GM12878 (cell line): ENCODE measurements around the gene NPL. TPM values are rescaled to one million over a fixed set of nuclear protein-coding genes. Genes with fewer than 3 reads are reported as not detected.

Source experiments
- ATAC-seq: fragments of 200-7000 bp; cut with Tn5 transposase; 3 replicates; pipeline ENCODE4 v1.9.1; 2020; ENCODE audit warnings: mild to moderate bottlenecking, moderate library complexity
- BruUV-seq: library from RNA; stranded (reverse); fragments of 400-500 nt; replicated peaks from 2 replicates; lab custom pipeline; 2021; lab: Mats Ljungman, UMichigan
- CTCF ChIA-PET: fragments of 300-600 bp; sonication (Branson Sonifier 250); formaldehyde crosslinking; extraction: SDS; loops from one replicate; lab custom pipeline; 2021; ENCODE audit warnings: inconsistent platforms; lab: Yijun Ruan, JAX
- POLR2A ChIA-PET: fragments of 350-600 bp; formaldehyde crosslinking; extraction: SDS; loops from one replicate; lab custom pipeline; 2021; ENCODE audit warnings: inconsistent platforms; lab: Charles Lee
- RAD21 ChIA-PET: fragments of 300-600 bp; sonication (Branson Sonifier 250); formaldehyde crosslinking; loops from one replicate; lab custom pipeline; 2023; ENCODE audit warnings: antibody characterized with exemption; ENCODE audit not compliant: unreplicated experiment; lab: Charles Lee
- SMC1A ChIA-PET: fragments of 300-600 bp; sonication (Branson Sonifier 250); formaldehyde crosslinking; loops from one replicate; lab custom pipeline; 2023; ENCODE audit not compliant: unreplicated experiment, uncharacterized antibody; lab: Charles Lee
- DNase-seq: peaks from one replicate; pipeline ENCODE4 v3.0.0-alpha.2; 2011; ENCODE audit warnings: low read depth, low spot score
- FAIRE-seq: peaks from 3 replicates; lab custom pipeline; 2011; peaks lifted over from hg19 to GRCh38; lab: Jason Lieb, UNC
- H2AFZ ChIP-seq: 2 replicates; pipeline ENCODE4 v1.6.0; 2011; ENCODE audit warnings: low read depth, low read length, control low read depth; ENCODE audit not compliant: control insufficient read depth
- H3K27ac ChIP-seq: 2 replicates; pipeline ENCODE4 v1.5.1; 2011; ENCODE audit warnings: control low read depth; ENCODE audit not compliant: control insufficient read depth, insufficient read depth
- H3K27me3 ChIP-seq, 2 experiments: replicated peaks in 1 of 2; 2 replicates each; pipeline versions ENCODE4 v1.6.0 to v1.6.1; 2011; ENCODE audit warnings: low read length in 1 of 2; ENCODE audit not compliant: control insufficient read depth in 2 of 2, insufficient read depth in 2 of 2
- H3K36me3 ChIP-seq, 2 experiments: 2 replicates each; pipeline ENCODE4 v1.5.1; 2011; ENCODE audit warnings: low read length in 1 of 2; ENCODE audit not compliant: control insufficient read depth in 2 of 2, insufficient read depth in 2 of 2
- H3K4me1 ChIP-seq: 2 replicates; pipeline ENCODE4 v1.6.1; 2011; ENCODE audit warnings: mild to moderate bottlenecking, low read length, moderate library complexity, mixed read lengths; ENCODE audit not compliant: control insufficient read depth, insufficient read depth
- H3K4me2 ChIP-seq: 2 replicates; pipeline ENCODE4 v1.6.0; 2011; ENCODE audit warnings: control low read depth; ENCODE audit not compliant: control insufficient read depth, insufficient read depth
- H3K4me3 ChIP-seq: fragments of 200-600 bp; sonication (generic); 2 replicates; pipeline ENCODE4 v1.5.1; 2016
- H3K79me2 ChIP-seq: 2 replicates; pipeline ENCODE4 v1.6.0; 2011; ENCODE audit warnings: low read length; ENCODE audit not compliant: control insufficient read depth, insufficient read depth
- H3K9ac ChIP-seq: 2 replicates; pipeline ENCODE4 v1.8.0; 2011; ENCODE audit warnings: low read length, control low read depth, mixed read lengths; ENCODE audit not compliant: control insufficient read depth, insufficient read depth
- H3K9me3 ChIP-seq: replicated peaks from 3 replicates; pipeline ENCODE4 v1.5.1; 2011; ENCODE audit warnings: mild to moderate bottlenecking, low read length; ENCODE audit not compliant: control insufficient read depth, insufficient read depth
- H4K20me1 ChIP-seq: 2 replicates; pipeline ENCODE4 v1.6.0; 2011; ENCODE audit not compliant: control insufficient read depth, insufficient read depth
- BHLHE40 ChIP-seq, 2 experiments: fragments of 450-650 bp in 1 of 2; IDR thresholded peaks; 2 replicates each; pipeline ENCODE4 v1.6.1; 2011 to 2017; ENCODE audit warnings: low read depth in 2 of 2, borderline replicate concordance in 1 of 2, improper control_type of control experiment in 1 of 2, low read length in 1 of 2, mild to moderate bottlenecking in 1 of 2
- HCFC1 ChIP-seq: fragments of 150-350 bp; IDR thresholded peaks from 2 replicates; pipeline ENCODE4 v1.6.1; 2014; ENCODE audit warnings: low read length
- IKZF1 ChIP-seq: fragments of 450-650 bp; conservative IDR thresholded peaks from 2 replicates; pipeline ENCODE4 v1.6.1; 2017; ENCODE audit warnings: antibody characterized with exemption, mild to moderate bottlenecking
- IRF4 ChIP-seq: IDR thresholded peaks from 2 replicates; pipeline ENCODE4 v1.6.1; 2011; ENCODE audit warnings: low read depth, low read length
- JUNB ChIP-seq: IDR thresholded peaks from 2 replicates; pipeline ENCODE4 v1.6.1; 2016; ENCODE audit warnings: antibody characterized with exemption, mild to moderate bottlenecking
- PAX5 ChIP-seq: IDR thresholded peaks from 2 replicates; pipeline ENCODE4 v1.6.1; 2011; ENCODE audit warnings: low read depth, low read length, borderline replicate concordance
- PAX8 ChIP-seq: fragments of 450-650 bp; IDR thresholded peaks from 2 replicates; pipeline ENCODE4 v1.6.1; 2017; ENCODE audit warnings: mild to moderate bottlenecking, moderate library complexity
- SIN3A ChIP-seq: IDR thresholded peaks from 2 replicates; pipeline ENCODE4 v1.6.1; 2012; ENCODE audit warnings: low read depth, low read length, improper control_type of control experiment
- STAT1 ChIP-seq: fragments of 450-650 bp; conservative IDR thresholded peaks from 2 replicates; pipeline ENCODE4 v1.6.1; 2014; ENCODE audit warnings: antibody characterized with exemption, mild to moderate bottlenecking
- STAT3 ChIP-seq: IDR thresholded peaks from 2 replicates; pipeline ENCODE4 v1.6.1; 2011; ENCODE audit warnings: low read depth, low read length, improper control_type of control experiment
- SUZ12 ChIP-seq: fragments of 200-600 bp; sonication (generic); IDR thresholded peaks from one replicate; pipeline ENCODE4 v1.6.1; 2018; ENCODE audit warnings: antibody characterized with exemption, mild to moderate bottlenecking; ENCODE audit not compliant: unreplicated experiment
- YY1 ChIP-seq: IDR thresholded peaks from 2 replicates; pipeline ENCODE4 v1.6.1; 2011; ENCODE audit warnings: low read depth, mild to moderate bottlenecking, low read length
- ZNF24 ChIP-seq: fragments of 450-650 bp; IDR thresholded peaks from 2 replicates; pipeline ENCODE4 v1.6.1; 2017; ENCODE audit warnings: antibody characterized with exemption, mild to moderate bottlenecking
- ZNF274 ChIP-seq: IDR thresholded peaks from one replicate; pipeline ENCODE4 v1.8.0; 2011; ENCODE audit not compliant: insufficient read length, insufficient read depth
- ZNF384 ChIP-seq: IDR thresholded peaks from 2 replicates; pipeline ENCODE4 v1.6.1; 2012; ENCODE audit warnings: low read depth, mild to moderate bottlenecking, low read length, improper control_type of control experiment, borderline replicate concordance
- WGBS: methylation state at CpG from one replicate; pipeline ENCODE4 v1.1.6; 2016; ENCODE audit warnings: low lambda C conversion rate; ENCODE audit not compliant: insufficient replicate concordance, insufficient coverage; ENCODE audit errors: missing lambda C conversion rate; 5-methylcytosine and 5-hydroxymethylcytosine counted together
- in situ Hi-C: fragments of 300-500 bp; cut with MboI; formaldehyde crosslinking; loops from 9 replicates; pipeline ENCODE4 v1.14.3; 2018; ENCODE audit warnings: mixed read lengths
- intact Hi-C: fragments of 100-400 bp; cut with micrococcal nuclease; formaldehyde crosslinking; loops from one replicate; pipeline ENCODE4 v1.14.2; 2022; ENCODE audit not compliant: unreplicated experiment
- polyA plus RNA-seq, 11 experiments: library from polyadenylated mRNA; depleted of rRNA in 4 of 11; unstranded in 6 of 11; stranded (reverse) in 5 of 11; fragments of >200 nt; fragmentation: Nextera tagmentation in 4 of 11; fragmentation: Illumina TruSeq in 1 of 11; extraction: Ambion mirVana in 4 of 11; extraction: Trizol in 1 of 11; gene quantifications; 1 replicate in 1 of 11; 2 replicates in 10 of 11; pipeline versions ENCODE4 v1.2.1 to v1.2.3, GENCODE V29; 2011 to 2016; ENCODE audit warnings: inconsistent platforms in 2 of 11, missing spikeins in 2 of 11, low read depth in 1 of 11
- total RNA-seq, 4 experiments: library from RNA; depleted of rRNA in 3 of 4; stranded (reverse); fragments of >200 nt in 3 of 4; fragmentation: Illumina TruSeq in 1 of 4; extraction: Trizol in 1 of 4; gene quantifications; 2 replicates each; pipeline versions ENCODE4 v1.2.1 to v1.2.3, GENCODE V29; 2013 to 2021
- TF ChIP-seq, protein P1 (sequence below): IDR thresholded peaks from 2 replicates; pipeline ENCODE4 v1.6.1; 2011; ENCODE audit warnings: mild to moderate bottlenecking, low read depth, low read length, moderate library complexity; ENCODE audit not compliant: insufficient replicate concordance
- TF ChIP-seq, protein P2 (sequence below): IDR thresholded peaks from 2 replicates; pipeline ENCODE4 v1.6.1; 2011; ENCODE audit warnings: borderline replicate concordance, low read depth, mild to moderate bottlenecking, moderate library complexity, low read length; ENCODE audit not compliant: insufficient read depth, poor library complexity, severe bottlenecking

The NPL gene
- total and polyA plus RNA-seq, 10 of the 15 experiments (the other 5 are each of a cell fraction or from before 2014, with no cell fraction given) = 5.3 to 19.2 (median 10.0) TPM

DNA sequence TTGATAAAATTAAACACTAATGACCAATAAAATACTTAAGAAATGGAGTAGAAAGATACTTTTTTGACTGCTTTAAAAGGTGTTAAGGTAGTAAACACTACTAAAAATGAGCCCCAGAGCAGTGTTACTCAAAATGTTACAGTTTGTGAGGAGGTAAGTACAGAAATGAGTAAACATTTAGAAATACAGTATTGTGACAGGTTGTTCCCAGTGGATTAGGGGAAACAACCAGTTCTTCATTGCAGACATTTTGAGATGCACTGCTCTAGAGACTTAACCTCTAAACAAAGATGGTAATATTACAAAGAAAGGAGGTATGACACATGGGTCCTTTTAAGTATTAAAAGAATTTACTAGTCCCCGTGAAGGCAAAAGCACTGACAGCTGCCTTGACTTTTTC lies 62.3 kb downstream of the NPL start:
- Histone ChIP-seq H3K9ac (no peak overlapping the region), H3K27ac (no peak overlapping the region), H3K79me2 (peaks cover 42% of the 10 kb centered on the region), H3K4me2 (no peak overlapping the region), H4K20me1 (peaks cover 8% of the 10 kb centered on the region), H3K36me3 (peaks cover 13 to 55% of the 10 kb centered on the region in 2 experiments), H3K9me3 (no peaks in the 10 kb centered on the region), H3K4me1 (peaks cover 8% of the 10 kb centered on the region), H3K27me3 (no peaks in the 10 kb centered on the region), H2AFZ (no peak overlapping the region), H3K4me3 (no peak overlapping the region)
- intact Hi-C loops (no loop called here), in situ Hi-C loops (loop anchor here (5.0 kb wide), 1 partner anchor 35 kb away; no protein-coding TSS in a partner anchor)
- ChIA-PET CTCF (no interaction called here), SMC1A (no interaction called here), POLR2A (no interaction called here), RAD21 (no interaction called here)
- 4% methylated on average over 1 of the region's 1 CpG for WGBS
- DNase-seq = no peak
- FAIRE-seq = no peak
- no TSS peak for BruUV-seq
- TF ChIP-seq STAT1 (no peak), JUNB (peak; percentile 68), IRF4 (peak; percentile 39; the same call in 1 of the 2 replicates), SIN3A (no peak)
- peak; percentile 25; the same call in 2 of the 3 replicates for ATAC-seq

DNA sequence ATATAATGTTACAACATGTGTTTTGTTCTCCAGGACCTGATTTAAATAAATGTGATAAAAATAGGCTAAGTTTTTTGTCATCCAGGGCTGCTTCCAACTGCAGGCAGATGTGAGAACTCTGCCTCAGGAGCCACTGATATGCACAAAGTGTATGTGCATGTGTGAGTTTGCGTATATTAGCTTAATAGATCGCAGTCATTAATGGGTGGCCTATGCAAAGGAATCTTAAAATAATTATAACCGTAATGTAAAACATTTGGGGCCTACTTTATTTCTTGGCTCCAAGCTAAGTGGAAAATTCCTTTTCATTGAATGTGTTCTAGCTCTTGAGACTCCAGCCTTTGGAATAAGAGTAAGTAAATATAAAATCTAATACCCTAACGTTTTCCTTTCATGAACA lies 66.3 kb downstream of the NPL start:
- no peak overlapping the region for H3K9ac ChIP-seq
- no peak overlapping the region for H2AFZ ChIP-seq
- H3K27me3 ChIP-seq = no peaks in the 10 kb centered on the region
- peaks cover 1% of the 10 kb centered on the region for H3K79me2 ChIP-seq
- in situ Hi-C loops = no loop called here
- FAIRE-seq = no peak
- ChIA-PET POLR2A (interaction anchor here (0.5 kb wide), 1 partner anchor 9 kb away, joined by 3 read pairs; no protein-coding TSS in a partner anchor), RAD21 (no interaction called here), CTCF (no interaction called here), SMC1A (interaction anchor here (0.7 kb wide), 1 partner anchor 54 kb away, joined by 3 read pairs; no protein-coding TSS in a partner anchor)
- no peaks in the 10 kb centered on the region for H3K4me1 ChIP-seq
- no peak overlapping the region for H3K4me2 ChIP-seq
- no peak for DNase-seq
- intact Hi-C loops = no loop called here
- H3K9me3 ChIP-seq = no peaks in the 10 kb centered on the region
- peaks cover 10 to 54% of the 10 kb centered on the region in 2 experiments for H3K36me3 ChIP-seq
- ATAC-seq = no peak
- BruUV-seq = TSS peak; percentile 3
- WGBS = 85% methylated on average over 4 of the region's 4 CpGs
- H3K4me3 ChIP-seq = no peak overlapping the region
- peaks cover under 1% of the 10 kb centered on the region; the same call in 1 of the 2 replicates for H4K20me1 ChIP-seq
- no peak overlapping the region for H3K27ac ChIP-seq
- TF ChIP-seq HCFC1 (no peak), ZNF384 (no peak), SUZ12 (no peak), PAX8 (no peak), BHLHE40 (IDR thresholded peaks at IDR 0.05; ENCODE audit: borderline replicate concordance in 1 of 2, low read depth in 2 of 2, low read length in 1 of 2) (no peak), ZNF24 (no peak), ZNF274 (no peak), YY1 (no peak), IKZF1 (no peak), PAX5 (no peak), STAT3 (no peak)
- TF ChIP-seq, protein P1, sequence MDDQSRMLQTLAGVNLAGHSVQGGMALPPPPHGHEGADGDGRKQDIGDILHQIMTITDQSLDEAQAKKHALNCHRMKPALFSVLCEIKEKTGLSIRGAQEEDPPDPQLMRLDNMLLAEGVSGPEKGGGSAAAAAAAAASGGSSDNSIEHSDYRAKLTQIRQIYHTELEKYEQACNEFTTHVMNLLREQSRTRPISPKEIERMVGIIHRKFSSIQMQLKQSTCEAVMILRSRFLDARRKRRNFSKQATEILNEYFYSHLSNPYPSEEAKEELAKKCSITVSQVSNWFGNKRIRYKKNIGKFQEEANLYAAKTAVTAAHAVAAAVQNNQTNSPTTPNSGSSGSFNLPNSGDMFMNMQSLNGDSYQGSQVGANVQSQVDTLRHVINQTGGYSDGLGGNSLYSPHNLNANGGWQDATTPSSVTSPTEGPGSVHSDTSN = no peak
- TF ChIP-seq, protein P2, sequence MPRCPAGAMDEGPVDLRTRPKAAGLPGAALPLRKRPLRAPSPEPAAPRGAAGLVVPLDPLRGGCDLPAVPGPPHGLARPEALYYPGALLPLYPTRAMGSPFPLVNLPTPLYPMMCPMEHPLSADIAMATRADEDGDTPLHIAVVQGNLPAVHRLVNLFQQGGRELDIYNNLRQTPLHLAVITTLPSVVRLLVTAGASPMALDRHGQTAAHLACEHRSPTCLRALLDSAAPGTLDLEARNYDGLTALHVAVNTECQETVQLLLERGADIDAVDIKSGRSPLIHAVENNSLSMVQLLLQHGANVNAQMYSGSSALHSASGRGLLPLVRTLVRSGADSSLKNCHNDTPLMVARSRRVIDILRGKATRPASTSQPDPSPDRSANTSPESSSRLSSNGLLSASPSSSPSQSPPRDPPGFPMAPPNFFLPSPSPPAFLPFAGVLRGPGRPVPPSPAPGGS = no peak
